HepG2 (cell line): ENCODE results near the gene GPR85. TPM values are rescaled to one million over a fixed set of nuclear protein-coding genes. Genes with fewer than 3 reads are reported as not detected.

Experiments
- ATAC-seq: fragments of 200-7000 bp; cut with Tn5 transposase; 3 replicates; pipeline ENCODE4 v1.9.1; 2020; ENCODE audit warnings: mild to moderate bottlenecking, moderate library complexity
- BruUV-seq: library from RNA; stranded (reverse); fragments of 400-500 nt; replicated peaks from 2 replicates; lab custom pipeline; 2021; lab: Mats Ljungman, UMichigan
- CTCF ChIA-PET: fragments of 300-600 bp; formaldehyde crosslinking; extraction: SDS; loops from one replicate; lab custom pipeline; 2021; ENCODE audit warnings: low total read pairs, inconsistent platforms, low intra/inter-chr PET ratio; lab: Yijun Ruan, JAX
- POLR2A ChIA-PET: fragments of 350-600 bp; sonication (Branson Sonifier 250); formaldehyde crosslinking; loops from one replicate; lab custom pipeline; 2020; ENCODE audit warnings: antibody characterized with exemption, inconsistent platforms; lab: Yijun Ruan, JAX
- DNase-seq: peaks from one replicate; pipeline ENCODE4 v3.0.0-alpha.2; 2015; ENCODE audit warnings: low spot score
- FAIRE-seq: peaks from 3 replicates; lab custom pipeline; 2011; peaks lifted over from hg19 to GRCh38; lab: Jason Lieb, UNC
- H2AFZ ChIP-seq: one replicate; pipeline ENCODE4 v1.6.1; 2011; ENCODE audit warnings: low read length, inconsistent platforms
- H3K27ac ChIP-seq: fragments of 300-600 bp; 3 replicates; pipeline ENCODE4 v1.8.0; 2011; ENCODE audit warnings: mixed run types, mild to moderate bottlenecking, mixed read lengths, low read length, inconsistent platforms; ENCODE audit not compliant: insufficient read depth; ENCODE audit errors: extremely low read length
- H3K27me3 ChIP-seq, 2 experiments: fragments of 200-600 bp in 1 of 2; 2 replicates in 1 of 2; 3 replicates in 1 of 2; pipeline versions ENCODE4 v1.6.0 to v1.8.0; 2011; ENCODE audit warnings: low read length in 2 of 2, mild to moderate bottlenecking in 2 of 2, moderate library complexity in 2 of 2, inconsistent platforms in 1 of 2; ENCODE audit not compliant: insufficient read depth in 2 of 2, control insufficient read depth in 1 of 2
- H3K36me3 ChIP-seq, 2 experiments: fragments of 200-600 bp in 1 of 2; replicated peaks in 1 of 2; 2 replicates in 1 of 2; 3 replicates in 1 of 2; pipeline versions ENCODE4 v1.5.1 to v1.8.0; 2011; ENCODE audit warnings: low read length in 2 of 2, inconsistent platforms in 1 of 2; ENCODE audit not compliant: insufficient read depth in 2 of 2, control insufficient read depth in 1 of 2
- H3K4me1 ChIP-seq: 2 replicates; pipeline ENCODE4 v1.5.1; 2012; ENCODE audit warnings: low read length, inconsistent platforms; ENCODE audit not compliant: insufficient read depth
- H3K4me2 ChIP-seq: 2 replicates; pipeline ENCODE4 v1.6.0; 2011; ENCODE audit warnings: low read depth, low read length, inconsistent platforms
- H3K4me3 ChIP-seq, 3 experiments: fragments of 200-600 bp in 1 of 3; sonication (generic), shearing (Covaris generic) in 1 of 3; replicated peaks in 1 of 3; 2 replicates each; pipeline ENCODE4 v1.5.1; 2011 to 2016; ENCODE audit warnings: low read length in 3 of 3, inconsistent platforms in 2 of 3, low read depth in 2 of 3, mild to moderate bottlenecking in 2 of 3, control low read depth in 1 of 3, mixed read lengths in 1 of 3; ENCODE audit not compliant: insufficient read depth in 1 of 3
- H3K79me2 ChIP-seq: one replicate; pipeline ENCODE4 v1.6.1; 2011; ENCODE audit warnings: low read length, inconsistent platforms; ENCODE audit not compliant: insufficient read depth
- H3K9ac ChIP-seq: 2 replicates; pipeline ENCODE4 v1.6.0; 2011; ENCODE audit warnings: mild to moderate bottlenecking, low read depth, low read length, inconsistent platforms; ENCODE audit not compliant: insufficient read depth
- H3K9me3 ChIP-seq: 2 replicates; pipeline ENCODE4 v1.5.1; 2012; ENCODE audit warnings: mild to moderate bottlenecking, low read length
- H4K20me1 ChIP-seq: 2 replicates; pipeline ENCODE4 v1.6.0; 2011; ENCODE audit warnings: inconsistent platforms, mild to moderate bottlenecking, low read length, moderate library complexity; ENCODE audit not compliant: insufficient read depth
- CEBPB ChIP-seq: IDR thresholded peaks from 2 replicates; pipeline ENCODE4 v1.6.1; 2011; ENCODE audit warnings: low read depth, low read length, improper control_type of control experiment, borderline replicate concordance
- DZIP1 ChIP-seq: sonication (generic); formaldehyde crosslinking; IDR thresholded peaks from 2 replicates; pipeline ENCODE4 v1.5.0; 2020; ENCODE audit warnings: mild to moderate bottlenecking, missing genetic modification reagents
- HDAC6 ChIP-seq: fragments of 200-600 bp; sonication (generic); IDR thresholded peaks from 2 replicates; pipeline ENCODE4 v1.7.0; 2017; ENCODE audit warnings: mild to moderate bottlenecking, antibody characterized with exemption, low read length, low read depth
- IKZF4 ChIP-seq: sonication (generic); formaldehyde crosslinking; IDR thresholded peaks from 2 replicates; pipeline ENCODE4 v1.5.1; 2020; ENCODE audit warnings: borderline replicate concordance, mild to moderate bottlenecking, low read depth, missing genetic modification reagents; ENCODE audit errors: not compliant biosample characterization
- JUND ChIP-seq: sonication (generic); formaldehyde crosslinking; IDR thresholded peaks from 2 replicates; pipeline ENCODE4 v1.8.0; 2022; ENCODE audit warnings: mild to moderate bottlenecking, missing genetic modification reagents
- KLF15 ChIP-seq: sonication (generic); formaldehyde crosslinking; IDR thresholded peaks from 2 replicates; pipeline ENCODE4 v1.8.1; 2023; ENCODE audit warnings: borderline replicate concordance, mild to moderate bottlenecking, inconsistent platforms, missing genetic modification reagents, mixed read lengths
- MTF1 ChIP-seq: sonication (generic); formaldehyde crosslinking; IDR thresholded peaks from 2 replicates; pipeline ENCODE4 v1.5.0; 2020; ENCODE audit warnings: missing genetic modification reagents
- NR1H2 ChIP-seq: sonication (generic); formaldehyde crosslinking; IDR thresholded peaks from 2 replicates; pipeline ENCODE4 v1.8.1; 2022; ENCODE audit warnings: low read depth, missing genetic modification reagents, borderline replicate concordance
- PITX1 ChIP-seq: sonication (generic); formaldehyde crosslinking; IDR thresholded peaks from 2 replicates; pipeline ENCODE4 v1.5.1; 2020; ENCODE audit warnings: mild to moderate bottlenecking, missing genetic modification reagents
- SMAD3 ChIP-seq: sonication (generic); formaldehyde crosslinking; IDR thresholded peaks from 2 replicates; pipeline ENCODE4 v1.4.0; 2020; ENCODE audit warnings: missing genetic modification reagents
- ZMYM3 ChIP-seq: sonication (generic); formaldehyde crosslinking; IDR thresholded peaks from 2 replicates; pipeline ENCODE4 v1.5.1; 2020; ENCODE audit warnings: mild to moderate bottlenecking, missing genetic modification reagents
- ZNF230 ChIP-seq: sonication (generic); formaldehyde crosslinking; IDR thresholded peaks from 2 replicates; pipeline ENCODE4 v1.4.0; 2020; ENCODE audit warnings: mild to moderate bottlenecking, missing genetic modification reagents
- ZNF256 ChIP-seq: sonication (generic); formaldehyde crosslinking; conservative IDR thresholded peaks from 2 replicates; pipeline ENCODE4 v1.4.0; 2020; ENCODE audit warnings: missing genetic modification reagents
- ZNF615 ChIP-seq: sonication (generic); formaldehyde crosslinking; IDR thresholded peaks from 2 replicates; pipeline ENCODE4 v1.5.0; 2020; ENCODE audit warnings: mild to moderate bottlenecking, missing genetic modification reagents, borderline replicate concordance
- ZNF616 ChIP-seq: sonication (generic); formaldehyde crosslinking; IDR thresholded peaks from 2 replicates; pipeline ENCODE4 v1.5.0; 2020; ENCODE audit warnings: low read depth, mild to moderate bottlenecking, missing genetic modification reagents
- ZNF839 ChIP-seq: sonication (generic); formaldehyde crosslinking; IDR thresholded peaks from 2 replicates; pipeline ENCODE4 v1.4.0; 2020; ENCODE audit warnings: missing genetic modification reagents, mild to moderate bottlenecking, borderline replicate concordance
- WGBS: methylation state at CpG from one replicate; pipeline ENCODE4 v1.1.6; 2017; ENCODE audit warnings: low lambda C conversion rate; 5-methylcytosine and 5-hydroxymethylcytosine counted together
- in situ Hi-C: cut with HindIII; loops from 2 replicates; pipeline ENCODE4 v1.10.0; 2017; ENCODE audit warnings: low pct_unique_long_range_greater_than_20kb; ENCODE audit not compliant: extremely low pct_ligation_motif_present
- intact Hi-C: fragments of 100-400 bp; cut with micrococcal nuclease; formaldehyde crosslinking; loops from one replicate; pipeline ENCODE4 v1.10.0; 2022; ENCODE audit not compliant: unreplicated experiment
- polyA plus RNA-seq, 8 experiments: library from polyadenylated mRNA; depleted of rRNA in 3 of 8; stranded (reverse) in 7 of 8; unstranded in 1 of 8; fragments of >200 nt; fragmentation: Illumina TruSeq in 4 of 8; extraction: Trizol in 4 of 8; gene quantifications; 2 replicates each; pipeline versions ENCODE4 v1.2.1 to v1.2.3, GENCODE V29; 2011 to 2016; ENCODE audit warnings: low read depth in 4 of 8, missing spikeins in 1 of 8, mixed read lengths in 1 of 8; ENCODE audit not compliant: insufficient read depth in 1 of 8
- total RNA-seq, 5 experiments: library from RNA; depleted of rRNA; stranded (reverse); fragments of >200 nt; fragmentation: Illumina TruSeq; extraction: Trizol; gene quantifications; 2 replicates each; pipeline ENCODE4 v1.2.3, GENCODE V29; 2016; ENCODE audit warnings: low read depth in 1 of 5

The GPR85 gene
- total and polyA plus RNA-seq, 2 of the 13 experiments (the other 11 are each of a cell fraction or from before 2014, with no cell fraction given), result not detected

GRCh38 chr7:113083132-113083815 is 3.4 kb downstream of the GPR85 start:
- no peaks in the 10 kb centered on the region for H3K36me3 ChIP-seq
- no peak overlapping the region for H2AFZ ChIP-seq
- FAIRE-seq (no peak), ATAC-seq (no peak), DNase-seq (no peak)
- H3K4me3 ChIP-seq, result no peak overlapping the region
- no peaks in the 10 kb centered on the region for H3K4me1 ChIP-seq
- TF ChIP-seq ZNF230 (no peak), IKZF4 (CRISPR knock-in tag) (no peak), SMAD3 (no peak), MTF1 (no peak), PITX1 (CRISPR knock-in tag) (no peak), HDAC6 (no peak), ZNF616 (CRISPR knock-in tag) (no peak)
- H3K27me3 ChIP-seq, result peaks cover 1 to 15% of the 10 kb centered on the region in 2 experiments; a peak in 4 of 5 replicates
- no peaks in the 10 kb centered on the region for H3K79me2 ChIP-seq
- BruUV-seq, result no TSS peak
- in situ Hi-C loops, result no loop called here
- no peaks in the 10 kb centered on the region for H3K9me3 ChIP-seq
- intact Hi-C loops, result no loop called here
- no peak overlapping the region for H3K9ac ChIP-seq
- H3K4me2 ChIP-seq, result no peak overlapping the region
- H3K27ac ChIP-seq, result no peak overlapping the region
- ChIA-PET CTCF (no interaction called here), POLR2A (no interaction called here)
- WGBS, result 0% methylated on average over 1 of the region's 1 CpG
- H4K20me1 ChIP-seq, result no peaks in the 10 kb centered on the region

- ChIA-PET POLR2A (no interaction called here), CTCF (no interaction called here)
- DNase-seq (no peak), FAIRE-seq (no peak), ATAC-seq (no peak)
- intact Hi-C loops, result no loop called here
- 0% methylated on average over 2 of the region's 2 CpGs for WGBS
- Histone ChIP-seq H4K20me1 (no peaks in the 10 kb centered on the region), H3K4me2 (no peak overlapping the region), H3K9me3 (no peaks in the 10 kb centered on the region), H3K27ac (no peak overlapping the region), H2AFZ (no peak overlapping the region), H3K79me2 (no peaks in the 10 kb centered on the region), H3K4me3 (no peak overlapping the region), H3K36me3 (no peaks in the 10 kb centered on the region), H3K27me3 (no peaks in the 10 kb centered on the region; a peak in 1 of 5 replicates), H3K9ac (no peak overlapping the region), H3K4me1 (no peaks in the 10 kb centered on the region)
- in situ Hi-C loops, result no loop called here
- BruUV-seq, result no TSS peak
- TF ChIP-seq ZNF256 (CRISPR knock-in tag) (no peak), ZNF839 (CRISPR knock-in tag) (no peak), KLF15 (CRISPR knock-in tag) (no peak), ZNF615 (CRISPR knock-in tag) (no peak), CEBPB (no peak), NR1H2 (CRISPR knock-in tag) (no peak), ZMYM3 (no peak), DZIP1 (no peak), JUND (CRISPR knock-in tag) (no peak)
Observed at GRCh38 chr7:113078331-113078730, 8.3 kb downstream of the GPR85 start.
